ENCODE results near the gene MTA2. TPM values are rescaled to one million over a fixed set of nuclear protein-coding genes. Genes with fewer than 3 reads are reported as not detected.
A peak's percentile ranks its signal among the peaks of the same experiment; 100 is the strongest.

The MTA2 gene
- total RNA-seq, 2 donors from 2014 or later = 96.5 to 110 TPM

GRCh38 chr11:62580959-62581715 lies 20.5 kb downstream of the MTA2 start:
- TF ChIP-seq CTCF (IDR thresholded peaks at IDR 0.05) = no peak
- no peak for TF ChIP-seq POLR2A (IDR thresholded peaks at IDR 0.05)
- TF ChIP-seq POLR2AphosphoS5 (IDR thresholded peaks at IDR 0.05) = no peak
- Histone ChIP-seq H3K36me3 (peaks cover 0 to 4% of the 10 kb centered on the region in 2 donors), H3K27ac (no peak overlapping the region), H3K9me3 (no peaks in the 10 kb centered on the region), H3K4me3 (no peak overlapping the region), H3K27me3 (replicated peaks; ENCODE audit: insufficient read depth) (no peaks in the 10 kb centered on the region), H3K4me1 (replicated peaks) (no peaks in the 10 kb centered on the region)
- DNase-seq (ENCODE audit: low spot score) = no peak
- intact Hi-C loops (cut with DNase I) = no loop called here
- 93% methylated on average over 18 of the region's 18 CpGs for WGBS

GRCh38 chr11:62579252-62579651 lies 22.4 kb downstream of the MTA2 start:
- Histone ChIP-seq H3K4me1 (replicated peaks) (peaks cover 2% of the 10 kb centered on the region), H3K27ac (no peak overlapping the region), H3K27me3 (replicated peaks; ENCODE audit: insufficient read depth) (no peaks in the 10 kb centered on the region), H3K9me3 (no peaks in the 10 kb centered on the region), H3K4me3 (no peak overlapping the region), H3K36me3 (peaks cover 0 to 4% of the 10 kb centered on the region in 2 donors)
- DNase-seq (ENCODE audit: low spot score) = no peak
- intact Hi-C loops (cut with DNase I) = no loop called here
- TF ChIP-seq POLR2A (IDR thresholded peaks at IDR 0.05) = no peak
- 91% methylated on average over 2 of the region's 2 CpGs for WGBS

GRCh38 chr11:62578541-62578940 lies 23.1 kb downstream of the MTA2 start:
- Histone ChIP-seq H3K4me1 (replicated peaks) (peaks cover 2% of the 10 kb centered on the region), H3K9me3 (no peaks in the 10 kb centered on the region), H3K36me3 (peaks cover 0 to 4% of the 10 kb centered on the region in 2 donors), H3K27ac (no peak overlapping the region), H3K4me3 (no peak overlapping the region), H3K27me3 (replicated peaks; ENCODE audit: insufficient read depth) (no peaks in the 10 kb centered on the region)
- no peak for DNase-seq (ENCODE audit: low spot score)
- WGBS = over 99% methylated on average over 11 of the region's 11 CpGs
- intact Hi-C loops (cut with DNase I) = no loop called here
- no peak for TF ChIP-seq CTCF (IDR thresholded peaks at IDR 0.05)
- TF ChIP-seq POLR2AphosphoS5 (IDR thresholded peaks at IDR 0.05) = no peak
- no peak for TF ChIP-seq POLR2A (IDR thresholded peaks at IDR 0.05)

- TF ChIP-seq CTCF (IDR thresholded peaks at IDR 0.05) (no peak), POLR2AphosphoS5 (IDR thresholded peaks at IDR 0.05) (no peak)
- Histone ChIP-seq H3K27ac (peak overlapping the region in 1 of 2 donors; percentile 50), H3K9me3 (no peaks in the 10 kb centered on the region), H3K36me3 (peaks cover 0 to 4% of the 10 kb centered on the region in 2 donors), H3K4me3 (no peak overlapping the region), H3K27me3 (replicated peaks; ENCODE audit: insufficient read depth) (no peaks in the 10 kb centered on the region), H3K4me1 (replicated peaks) (peaks cover 6% of the 10 kb centered on the region)
- no peak for DNase-seq (ENCODE audit: low spot score)
- intact Hi-C loops (cut with DNase I) = no loop called here
- 75% methylated on average over 12 of the region's 12 CpGs for WGBS
These were observed 24.5 kb downstream of the MTA2 start for GRCh38 chr11:62577046-62577714.

- H3K27me3 ChIP-seq (replicated peaks; ENCODE audit: insufficient read depth) = no peaks in the 10 kb centered on the region
- no peak for TF ChIP-seq CTCF (IDR thresholded peaks at IDR 0.05)
- no peak for TF ChIP-seq POLR2A (IDR thresholded peaks at IDR 0.05)
- TF ChIP-seq POLR2AphosphoS5 (IDR thresholded peaks at IDR 0.05) = no peak
- 86% methylated on average over 14 of the region's 14 CpGs for WGBS
- H3K4me3 ChIP-seq = no peak overlapping the region
- peaks cover 11% of the 10 kb centered on the region for H3K4me1 ChIP-seq (replicated peaks)
- intact Hi-C loops (cut with DNase I) = no loop called here
- peak overlapping the region in 1 of 2 donors; percentile 99 for H3K27ac ChIP-seq
- no peaks in the 10 kb centered on the region for H3K9me3 ChIP-seq
- no peak for DNase-seq (ENCODE audit: low spot score)
- no peaks in the 10 kb centered on the region for H3K36me3 ChIP-seq
These were observed 25.8 kb downstream of the MTA2 start for GRCh38 chr11:62575837-62576236.
